Right ventricle myocardium inferior (tissue), 1 donor: ENCODE measurements around the gene LYPD6B. TPM values are rescaled to one million over a fixed set of nuclear protein-coding genes. Genes with fewer than 3 reads are reported as not detected.
A peak's percentile ranks its signal among the peaks of the same experiment; 100 is the strongest.

Experiments
- ATAC-seq: fragments of 200-7000 bp; cut with Tn5 transposase; one replicate; pipeline ENCODE4 v1.9.1; 2020; ENCODE audit warnings: mild to moderate bottlenecking, moderate library complexity
- DNase-seq: peaks from one replicate; pipeline ENCODE4 v3.0.0; 2021; ENCODE audit errors: missing footprints
- intact Hi-C: fragments of 100-400 bp; cut with DNase I; formaldehyde crosslinking; loops from one replicate; pipeline ENCODE4 v1.11.0; 2022
- total RNA-seq: library from RNA; stranded (reverse); fragmentation: NEBNext Ultra II Directional; extraction: Animal tissue kit (Norgen Biotek cat#: 25700); gene quantifications from one replicate; pipeline ENCODE4 v1.2.1, GENCODE V29; 2021
- donor health status: DM: no; HTN: yes; CAD: no; lungs with severe emphysema.

LYPD6B gene
- total RNA-seq, 1 donor from 2014 or later = not detected

DNA sequence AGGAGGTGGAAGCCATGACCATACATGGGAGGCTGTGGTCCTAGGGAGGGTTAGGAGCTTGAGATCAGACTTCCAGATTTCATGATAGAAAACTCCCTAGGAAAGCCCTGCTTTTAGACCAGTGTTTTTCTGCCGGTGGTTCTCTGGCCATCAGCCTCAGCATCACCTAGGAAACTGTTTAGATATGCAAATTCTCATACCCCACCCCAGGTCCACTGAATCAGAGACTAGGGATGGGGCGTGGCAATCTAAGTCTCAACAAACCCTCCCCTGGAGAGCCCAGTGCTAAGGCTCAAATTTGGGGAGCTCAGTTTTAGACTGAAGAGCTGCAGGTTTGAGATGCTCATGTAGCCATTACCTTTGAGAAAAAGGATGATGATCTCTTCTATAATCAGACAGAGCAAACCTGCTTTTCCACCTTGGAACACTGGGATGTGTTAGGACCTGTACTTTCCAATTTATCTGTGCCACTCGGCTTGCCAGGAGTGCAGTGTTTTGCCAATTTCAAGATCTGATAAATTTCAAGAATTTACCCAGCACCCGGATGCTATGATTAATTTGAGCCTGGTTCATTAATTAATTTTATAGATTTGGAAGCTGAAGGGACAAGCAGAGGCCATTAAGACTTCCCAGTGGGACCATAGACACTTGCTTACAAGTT lies 31.5 kb upstream of the LYPD6B start:
- intact Hi-C loops = no loop called here
- ATAC-seq = no peak
- DNase-seq = no peak

DNA sequence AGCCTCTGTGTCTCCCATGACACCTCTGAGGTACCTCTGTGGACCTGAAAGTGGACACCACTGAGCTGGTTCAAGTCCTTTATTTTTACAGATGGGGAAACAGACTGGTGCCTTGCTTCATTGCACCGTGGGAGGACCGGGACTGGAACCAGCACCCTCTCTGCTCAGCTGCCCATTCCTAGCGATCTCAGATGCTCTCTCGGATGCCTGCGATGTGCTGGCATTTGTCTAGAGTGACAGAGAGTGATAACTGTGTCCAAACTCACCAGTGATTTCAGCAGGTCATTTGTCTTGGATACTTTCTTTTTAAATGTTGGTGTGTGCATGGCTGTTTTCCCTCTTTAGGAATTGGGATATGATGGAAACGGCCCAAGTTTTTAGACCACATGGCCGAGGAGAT lies 30.1 kb upstream of the LYPD6B start:
- intact Hi-C loops = no loop called here
- no peak for ATAC-seq
- no peak for DNase-seq

DNA sequence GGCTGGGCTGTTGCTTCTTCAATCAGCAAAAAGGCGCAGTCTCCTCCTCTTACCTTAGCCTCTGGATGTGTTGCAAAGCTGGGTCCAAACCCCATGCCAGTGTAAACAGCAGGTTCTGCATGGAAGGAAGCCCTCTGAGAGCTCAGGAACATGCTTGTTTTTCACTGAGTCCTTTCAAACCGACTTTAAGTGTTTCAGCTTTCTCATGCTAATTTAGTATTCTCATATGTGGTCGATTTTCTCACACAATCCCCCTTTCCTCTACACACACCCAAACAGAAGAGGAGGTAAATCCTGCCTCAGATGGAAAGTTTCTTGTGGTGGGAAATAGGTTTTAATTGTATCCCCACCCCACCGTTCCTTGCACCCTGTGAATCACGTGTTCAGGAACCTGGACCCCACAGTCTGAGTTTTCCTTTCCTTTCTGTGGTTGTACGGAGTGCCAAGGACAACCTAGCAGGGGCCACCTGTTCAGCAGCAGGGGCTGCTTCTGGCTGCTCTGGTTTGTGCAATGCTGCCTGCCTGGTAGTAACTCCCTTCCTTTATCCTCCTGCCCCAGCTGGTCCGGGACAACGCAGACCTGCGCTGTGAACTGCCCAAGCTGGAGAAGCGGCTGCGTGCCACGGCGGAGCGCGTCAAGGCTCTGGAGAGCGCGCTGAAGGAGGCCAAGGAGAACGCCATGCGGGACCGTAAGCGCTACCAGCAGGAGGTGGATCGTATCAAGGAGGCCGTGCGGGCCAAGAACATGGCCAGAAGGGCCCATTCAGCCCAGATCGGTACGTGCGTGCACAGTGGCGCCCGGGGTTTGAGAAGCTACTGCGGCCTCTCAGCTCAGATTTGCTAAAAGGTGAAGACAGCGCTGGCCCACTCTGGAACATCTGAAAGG lies 28.7 kb upstream of the LYPD6B start:
- intact Hi-C loops = no loop called here
- DNase-seq (no peak), ATAC-seq (no peak)

DNA sequence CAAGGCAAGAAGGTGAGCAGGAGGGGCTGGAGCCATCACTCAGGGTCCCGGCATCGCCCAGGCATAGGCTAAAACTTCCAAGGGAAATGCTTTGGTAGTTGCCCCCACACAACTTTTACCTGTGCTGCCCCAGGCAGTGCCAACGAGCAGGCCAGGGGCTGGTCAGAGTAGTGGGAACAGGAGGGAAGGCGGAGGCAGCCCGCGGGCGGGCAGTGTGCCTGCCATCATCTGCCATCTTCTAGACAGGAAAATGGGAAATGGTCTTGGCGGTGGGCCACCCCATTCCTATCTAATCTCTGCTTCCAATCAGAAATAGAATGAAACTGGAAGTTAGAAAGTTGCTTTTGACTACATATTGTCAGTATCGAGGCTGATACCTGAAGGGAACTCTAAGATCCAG lies 26.0 kb upstream of the LYPD6B start:
- DNase-seq (no peak), ATAC-seq (no peak)
- intact Hi-C loops = no loop called here

DNA sequence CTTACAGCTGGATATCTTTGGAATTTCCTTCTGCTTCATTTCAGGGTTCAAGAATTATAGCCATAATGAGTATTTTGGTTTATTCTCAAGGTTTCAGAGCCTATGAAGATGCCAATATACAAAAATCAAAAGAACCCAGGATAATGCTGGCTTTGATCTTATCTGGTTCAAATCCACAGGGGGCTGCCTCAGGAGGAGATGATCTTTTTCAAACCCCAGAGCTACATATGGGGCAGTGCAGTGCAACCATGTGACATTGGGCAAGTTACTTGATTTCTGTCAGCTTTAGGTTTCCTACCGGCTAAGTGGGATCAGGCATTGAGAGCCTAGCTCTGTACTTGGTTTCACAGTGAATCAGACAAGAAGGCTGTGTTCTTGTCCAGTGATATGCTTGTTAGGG lies 23.0 kb upstream of the LYPD6B start:
- no peak for ATAC-seq
- intact Hi-C loops = no loop called here
- DNase-seq = no peak

DNA sequence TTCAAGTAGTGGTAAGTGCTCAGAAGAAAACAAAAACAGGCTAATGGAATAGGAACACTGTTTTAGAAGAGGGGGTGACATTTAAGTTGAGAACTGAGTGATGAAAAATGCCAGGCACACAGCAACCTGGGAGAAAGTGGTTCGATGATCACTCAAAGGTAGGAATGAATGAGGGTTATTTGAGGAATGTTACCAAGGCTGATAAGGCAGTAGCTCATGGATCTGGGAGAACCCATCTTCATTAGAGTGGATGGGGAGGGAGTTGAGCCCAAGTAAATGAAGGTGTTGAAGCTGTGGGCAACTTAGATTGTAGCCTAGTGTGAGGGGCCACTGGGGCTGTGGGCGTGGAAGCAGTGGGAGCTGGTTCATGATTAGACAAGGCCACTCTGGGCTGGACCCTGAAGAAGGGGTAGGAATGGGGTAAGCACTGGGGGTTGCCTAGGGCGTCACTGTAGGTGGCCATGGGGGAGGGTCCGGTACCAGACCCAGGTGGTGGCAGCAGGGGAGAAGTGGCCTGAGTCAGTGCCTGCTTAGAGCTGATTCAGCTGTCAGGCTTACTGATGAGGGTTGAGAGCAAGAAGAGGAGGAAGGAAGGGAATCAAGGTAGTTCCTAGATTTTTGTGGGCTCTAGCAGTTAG lies 22.5 kb upstream of the LYPD6B start:
- DNase-seq (no peak), ATAC-seq (no peak)
- intact Hi-C loops = no loop called here

DNA sequence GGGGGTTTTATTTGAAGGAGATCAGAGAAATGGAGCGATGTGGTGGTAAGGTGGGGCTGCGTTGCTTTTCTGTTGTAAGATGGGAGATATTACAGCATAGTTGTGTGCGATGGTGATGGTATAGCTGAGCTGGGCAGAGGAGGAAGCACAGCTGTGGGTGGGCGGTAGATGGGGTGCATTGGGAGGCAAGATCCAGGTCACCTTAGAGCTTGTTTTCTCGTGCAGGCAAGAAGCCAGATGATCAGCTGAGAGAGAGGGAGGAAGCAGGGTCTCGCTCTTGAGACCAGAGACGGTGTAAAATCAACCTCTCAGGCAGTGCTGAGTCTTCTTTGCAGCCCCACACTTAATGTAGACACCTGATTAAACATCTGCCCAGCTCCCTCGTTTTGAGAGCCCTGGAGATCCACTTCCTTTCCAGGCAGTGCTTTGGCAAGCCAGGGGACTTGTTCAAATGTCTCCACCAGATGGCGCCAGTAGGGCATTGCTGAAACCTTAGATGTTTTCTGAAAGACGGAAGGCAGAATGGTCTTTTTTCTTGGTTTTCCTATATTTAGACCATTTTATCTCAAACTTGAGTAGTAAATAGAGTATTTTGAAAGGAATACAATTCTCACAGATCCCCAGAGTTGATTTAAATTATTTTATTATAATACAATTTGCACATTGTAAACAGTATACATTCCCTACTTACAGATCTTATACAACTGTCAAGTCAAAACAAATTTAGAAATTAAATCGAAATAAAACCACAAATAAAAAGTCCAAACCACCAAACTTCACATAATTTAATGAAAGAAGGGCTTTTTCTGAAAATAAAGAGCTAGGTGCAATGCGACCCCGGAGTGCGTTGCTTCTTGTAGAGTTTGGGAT lies 21.1 kb upstream of the LYPD6B start:
- intact Hi-C loops = loop anchor here (1.0 kb wide), 1 partner anchor 544 kb away; no protein-coding TSS in a partner anchor
- DNase-seq = no peak

DNA sequence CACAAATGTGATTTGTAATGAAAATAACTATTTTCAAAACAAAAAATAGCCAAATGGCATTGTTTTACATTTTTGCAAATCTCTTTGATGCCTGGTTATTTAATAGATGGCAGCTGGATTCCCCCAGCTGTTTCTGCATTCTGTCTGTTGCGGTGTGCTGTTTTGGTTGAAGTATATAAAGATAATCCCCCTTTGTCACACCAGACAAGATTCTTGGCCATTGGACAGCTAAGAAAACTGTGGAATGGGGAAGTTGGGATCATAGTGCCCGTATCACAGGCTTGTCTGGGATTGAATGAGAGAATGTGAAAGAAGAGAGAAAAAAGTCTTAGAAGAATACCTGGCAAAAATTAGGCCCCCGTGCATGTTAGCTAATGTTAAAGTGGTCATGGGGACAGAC lies 19.5 kb upstream of the LYPD6B start:
- DNase-seq (no peak), ATAC-seq (no peak)
- intact Hi-C loops = no loop called here

More for the DNA sequence above, 21.1 kb upstream of the LYPD6B start:
- ATAC-seq = peak; percentile 39

DNA sequence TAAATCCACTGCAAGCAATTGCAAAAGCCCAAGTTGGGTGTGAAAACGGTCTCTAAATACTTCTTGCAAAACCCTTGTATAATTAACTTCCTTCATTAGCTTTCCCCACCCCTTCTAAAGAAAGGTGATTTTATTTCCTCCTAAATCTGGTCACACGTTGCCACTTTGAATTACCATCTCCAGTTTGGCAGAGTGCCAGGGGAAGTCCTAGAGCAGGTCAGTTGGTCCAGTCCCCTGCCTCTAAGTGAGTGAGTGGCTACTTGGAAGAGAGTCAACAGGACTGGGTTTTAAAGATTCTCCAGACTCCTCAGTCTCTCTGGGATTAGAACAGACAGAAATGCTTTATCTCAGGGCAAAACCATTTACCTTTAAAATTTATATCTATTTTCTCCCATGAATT lies 18.7 kb upstream of the LYPD6B start:
- ATAC-seq (no peak), DNase-seq (no peak)
- intact Hi-C loops = loop anchor here (10.0 kb wide), 1 partner anchor 295 kb away; no protein-coding TSS in a partner anchor

DNA sequence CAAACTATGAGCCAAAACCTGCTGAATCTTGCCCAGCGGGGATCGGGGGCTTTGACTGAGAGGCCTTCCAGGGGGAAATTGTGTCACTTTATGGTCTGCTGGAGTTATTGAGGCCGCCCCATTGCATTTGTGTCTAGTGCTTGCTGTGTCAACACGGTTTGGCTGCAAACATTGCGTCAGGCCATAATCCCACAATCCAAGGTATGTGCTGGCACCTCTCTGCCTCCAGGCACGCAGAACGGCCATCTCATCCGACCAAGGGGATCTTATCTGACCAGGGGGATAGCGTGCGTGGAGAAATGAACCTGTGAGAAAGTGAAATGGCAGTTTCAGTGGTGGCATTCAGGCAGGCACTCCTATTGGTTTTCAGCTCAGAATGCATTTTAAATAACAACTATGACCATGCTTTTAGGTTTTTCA lies 18.1 kb upstream of the LYPD6B start:
- ATAC-seq (no peak), DNase-seq (no peak)
- intact Hi-C loops = loop anchor here (10.0 kb wide), 1 partner anchor 294 kb away; no protein-coding TSS in a partner anchor

DNA sequence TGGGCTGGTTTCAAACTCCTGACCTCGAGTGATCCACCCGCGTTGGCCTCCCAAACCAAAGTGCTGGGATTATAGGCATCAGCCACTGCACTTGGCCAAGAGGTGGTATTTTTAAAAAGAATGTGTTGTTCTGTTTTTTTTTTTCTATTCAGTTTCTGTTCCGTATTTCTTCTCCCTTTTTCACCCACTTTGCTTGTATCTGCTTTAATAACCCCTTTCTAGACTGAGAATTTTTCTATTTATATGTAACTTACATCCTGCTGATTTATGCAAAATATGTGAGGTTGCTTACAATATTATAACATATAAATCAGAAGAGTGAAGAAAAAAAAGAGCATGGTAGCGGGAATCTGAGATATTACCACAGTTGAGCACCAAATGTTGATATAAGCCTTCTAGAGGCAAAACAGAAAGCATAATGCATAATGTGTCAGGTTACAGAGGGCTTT lies 17.2 kb upstream of the LYPD6B start:
- ATAC-seq (no peak), DNase-seq (no peak)
- intact Hi-C loops = loop anchor here (10.0 kb wide), 1 partner anchor 294 kb away; no protein-coding TSS in a partner anchor

DNA sequence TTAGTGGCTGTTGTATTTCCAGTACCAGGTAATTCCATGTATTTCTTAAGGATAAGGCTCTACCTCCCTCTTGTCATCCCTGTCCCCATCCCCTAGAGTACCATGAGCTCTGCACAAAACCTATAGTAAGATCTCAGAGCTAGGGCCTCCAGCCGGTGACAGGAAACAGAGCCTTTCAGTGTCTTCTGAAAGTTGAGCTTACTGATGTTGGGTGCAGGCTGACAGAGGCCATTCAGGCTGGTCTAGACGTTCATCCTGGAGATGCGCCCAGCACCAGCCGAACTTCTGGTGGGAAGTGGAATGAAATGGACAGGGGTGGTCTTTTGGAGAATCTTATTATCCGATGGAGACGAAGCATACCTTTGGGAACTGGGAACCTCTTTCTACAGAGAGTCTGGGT lies 16.7 kb upstream of the LYPD6B start:
- intact Hi-C loops = loop anchor here (10.0 kb wide), 1 partner anchor 293 kb away; no protein-coding TSS in a partner anchor
- ATAC-seq = no peak
- DNase-seq = no peak

DNA sequence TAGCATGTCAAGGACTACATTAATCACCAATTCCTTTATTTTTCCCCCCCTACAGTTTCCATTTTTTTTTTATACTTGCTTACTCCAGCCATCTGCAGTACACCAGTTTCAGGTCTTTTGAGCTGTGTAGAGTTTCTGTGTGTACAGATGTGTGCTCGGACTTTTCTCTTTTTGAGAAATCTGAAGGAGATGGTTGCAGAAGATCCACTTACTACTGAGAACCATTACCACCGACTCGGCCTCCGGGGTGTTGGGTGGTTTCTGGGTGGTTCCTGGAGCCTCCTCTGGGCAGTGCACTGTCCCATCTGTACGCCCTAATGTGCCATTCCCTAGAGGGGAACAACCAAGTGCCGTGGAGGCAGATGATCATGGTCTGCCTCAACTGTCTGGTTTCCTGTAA lies 15.4 kb upstream of the LYPD6B start:
- DNase-seq (no peak), ATAC-seq (no peak)
- intact Hi-C loops = loop anchor here (10.0 kb wide), 1 partner anchor 292 kb away; no protein-coding TSS in a partner anchor

DNA sequence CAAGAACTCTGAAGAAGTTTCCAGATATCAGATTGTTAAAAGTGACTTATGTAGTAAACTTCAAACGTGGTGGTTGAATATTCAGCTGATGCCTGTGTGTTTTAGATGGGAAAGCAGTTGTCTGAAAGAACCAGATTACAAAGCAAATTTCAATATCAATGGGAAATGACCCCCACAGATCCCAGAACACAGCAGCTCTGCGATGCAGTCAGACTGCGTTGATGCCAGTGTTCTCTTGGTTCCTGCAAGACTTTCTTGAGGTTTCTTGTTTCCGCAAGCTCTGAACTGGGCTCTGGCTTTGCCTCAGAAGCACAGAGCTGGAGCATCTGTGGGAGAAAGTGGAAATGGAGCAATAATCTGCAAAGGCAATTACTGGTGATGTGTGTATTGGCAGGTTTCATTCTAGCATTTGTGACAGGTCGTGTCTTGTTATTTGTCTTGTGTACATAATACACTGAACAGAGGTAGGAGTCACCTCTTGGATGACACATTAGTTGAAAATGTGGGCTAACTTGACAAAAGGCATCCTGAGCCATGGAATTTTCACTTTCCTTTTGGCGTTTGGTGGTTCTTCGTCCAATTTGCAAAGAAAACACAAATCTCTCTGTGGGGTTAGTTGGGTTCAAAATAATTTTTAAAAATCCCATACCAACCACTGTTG lies 10.8 kb upstream of the LYPD6B start:
- intact Hi-C loops = loop anchor here (10.0 kb wide), 1 partner anchor 287 kb away; no protein-coding TSS in a partner anchor
- no peak for ATAC-seq
- DNase-seq = no peak

DNA sequence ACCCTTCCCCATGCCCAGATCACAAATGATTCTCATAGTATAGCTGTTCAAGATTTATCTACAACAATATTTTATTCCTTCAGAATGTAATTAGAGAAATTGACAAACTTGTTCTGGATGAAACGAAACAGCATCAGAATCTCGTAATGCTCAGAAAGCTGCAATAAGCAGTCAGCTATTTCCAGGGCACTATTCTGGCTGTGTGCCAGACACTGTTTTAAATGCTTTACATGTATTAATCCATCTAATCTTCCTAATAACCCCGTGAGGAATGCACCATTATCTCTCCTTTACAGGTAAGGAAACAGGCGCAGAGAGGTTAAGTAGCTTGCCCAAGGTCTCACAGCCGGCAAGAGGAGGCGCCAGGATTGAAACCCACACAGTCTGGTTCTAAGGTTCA lies 10.1 kb upstream of the LYPD6B start:
- intact Hi-C loops = loop anchor here (10.0 kb wide), 1 partner anchor 286 kb away; no protein-coding TSS in a partner anchor
- ATAC-seq = no peak

DNA sequence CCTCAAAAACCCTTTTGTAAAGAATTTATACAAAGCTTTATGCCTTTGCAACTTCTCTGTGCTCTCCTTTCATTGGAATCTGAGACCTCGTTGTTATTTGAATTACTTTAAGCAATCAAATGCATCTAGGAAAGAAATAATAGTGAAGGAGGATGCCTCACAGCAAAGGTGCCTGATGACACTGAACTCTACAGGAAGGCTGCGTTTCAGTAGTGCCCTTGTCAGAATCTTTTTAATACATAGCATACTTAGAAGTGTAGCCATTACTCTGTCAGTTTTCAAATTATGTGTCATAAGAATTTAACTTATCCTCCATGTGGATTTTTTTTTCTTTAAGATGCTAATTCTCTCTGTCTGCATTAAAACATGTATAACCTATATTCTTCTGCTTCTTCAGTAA lies 9.6 kb upstream of the LYPD6B start:
- DNase-seq = no peak
- no peak for ATAC-seq
- intact Hi-C loops = loop anchor here (10.0 kb wide), 1 partner anchor 286 kb away; no protein-coding TSS in a partner anchor

More for the DNA sequence above, 10.1 kb upstream of the LYPD6B start:
- no peak for DNase-seq

DNA sequence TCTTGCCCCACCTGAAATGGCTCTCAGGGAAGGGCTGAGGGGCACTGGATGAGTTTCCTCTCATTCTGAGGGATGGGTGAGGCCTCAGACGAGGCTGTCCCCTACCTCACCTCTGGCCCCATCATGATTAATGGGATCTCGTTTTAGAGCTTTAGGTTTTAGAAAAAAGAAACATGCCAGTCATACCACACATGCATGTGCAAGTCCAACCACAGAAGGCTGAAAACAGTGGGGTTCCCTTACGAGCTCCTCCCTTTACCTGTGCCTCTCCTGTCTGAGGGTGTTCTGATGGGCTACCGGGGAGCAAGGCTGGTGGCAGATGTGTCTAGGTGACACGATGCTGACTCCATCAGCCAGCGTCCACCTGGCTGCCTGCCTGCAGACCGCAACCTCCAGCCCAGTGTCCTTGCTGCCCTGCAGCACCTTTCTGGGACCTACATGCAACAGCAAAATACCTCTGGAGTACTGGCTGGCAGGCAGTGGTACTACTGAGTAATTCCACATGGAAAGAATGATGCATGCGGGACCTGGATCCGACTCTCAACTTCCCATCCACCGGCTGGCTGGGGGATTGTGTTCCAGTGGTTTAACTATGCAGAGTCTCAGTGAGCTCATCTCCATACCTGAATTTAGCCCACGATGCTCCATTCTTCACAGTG lies 9.1 kb upstream of the LYPD6B start:
- ATAC-seq (no peak), DNase-seq (no peak)
- intact Hi-C loops = loop anchor here (10.0 kb wide), 1 partner anchor 285 kb away; no protein-coding TSS in a partner anchor
